Measurements from ENCODE around the gene RHOT2. TPM values are rescaled to one million over a fixed set of nuclear protein-coding genes. Genes with fewer than 3 reads are reported as not detected.
"Not testable (repeated sequence)": the region's sequence is repeated elsewhere in the genome, so short reads cannot be mapped to it uniquely, and the experiment has no call there.

The RHOT2 gene
- total RNA-seq, 1 donor from 2014 or later, result 165 TPM

DNA sequence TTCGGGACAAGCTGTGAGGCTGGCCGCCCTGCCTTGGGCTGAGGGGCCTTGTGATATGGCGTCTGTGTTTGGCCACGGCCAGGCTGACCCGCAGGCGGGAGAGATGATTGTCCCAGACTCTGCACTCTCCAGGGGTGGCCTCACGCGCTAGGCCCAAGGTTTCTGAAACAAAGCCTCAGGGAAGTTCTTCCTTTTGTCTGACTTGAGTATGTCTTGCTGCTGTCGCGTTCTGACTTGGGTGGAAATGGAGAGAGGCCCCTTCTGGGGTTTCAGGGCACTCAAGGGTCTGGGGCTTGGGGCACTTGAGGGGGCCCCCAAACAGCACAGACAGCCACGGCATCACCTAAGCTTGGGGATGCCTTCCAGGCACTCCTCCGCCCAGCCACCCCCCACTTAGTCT is 43.2 kb downstream of the RHOT2 start:
- intact Hi-C loops (cut with micrococcal nuclease), result loop anchor here (1.0 to 5.0 kb wide), 3 partner anchors 74 to 392 kb away; no protein-coding TSS in a partner anchor
- H3K27ac Mint-ChIP-seq, result no peak overlapping the region

DNA sequence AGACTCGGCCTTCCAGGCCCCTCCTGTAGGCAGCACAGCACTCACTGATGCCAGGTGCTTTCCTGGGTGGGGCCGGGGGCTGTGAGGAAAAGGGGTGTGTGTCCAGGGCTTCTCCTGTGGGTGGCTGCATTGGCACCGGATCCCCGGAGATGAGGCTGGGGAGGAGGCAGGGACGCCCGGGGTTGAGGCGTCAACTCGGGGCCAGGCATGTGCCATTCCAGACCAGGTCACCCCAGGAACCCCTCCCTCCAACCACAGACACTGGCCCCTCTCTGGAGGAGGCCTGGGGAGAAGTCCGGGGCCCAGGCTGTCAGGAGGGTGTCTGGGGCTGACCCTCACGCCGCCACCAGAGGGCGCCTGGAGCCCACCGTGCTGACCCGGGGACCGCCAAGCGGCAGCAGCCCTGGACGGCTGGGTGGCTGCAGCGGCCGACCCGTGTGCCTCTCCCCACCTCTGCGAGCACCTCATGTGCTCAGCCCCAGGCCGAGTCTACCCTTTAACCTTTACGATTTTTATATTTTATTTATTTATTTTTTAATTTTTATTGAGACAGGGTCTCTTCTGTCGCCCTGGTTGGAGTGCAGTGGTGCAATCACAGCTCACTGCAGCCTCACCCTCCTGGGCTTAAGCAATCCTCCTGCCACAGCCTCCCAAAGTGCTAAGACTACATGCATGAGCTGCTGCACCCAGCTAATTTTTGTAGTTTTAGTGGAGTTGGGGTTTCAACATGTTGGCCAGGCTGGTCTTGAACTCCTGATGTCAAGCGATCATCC is 43.8 kb downstream of the RHOT2 start:
- H3K9me3 Mint-ChIP-seq, result no peaks in the 10 kb centered on the region
- DNase-seq (ENCODE audit: low spot score), result peak; percentile 67
- no peak overlapping the region for H3K27ac Mint-ChIP-seq
- no peak overlapping the region for H3K4me3 Mint-ChIP-seq
- no peaks in the 10 kb centered on the region for H3K36me3 Mint-ChIP-seq (ENCODE audit: low read depth)
- no peaks in the 10 kb centered on the region for H3K4me1 Mint-ChIP-seq (ENCODE audit: low read depth)
- peaks cover 35% of the 10 kb centered on the region for H3K27me3 Mint-ChIP-seq (ENCODE audit: insufficient read depth)
- intact Hi-C loops (cut with micrococcal nuclease), result loop anchor here (1.0 to 5.0 kb wide), 3 partner anchors 74 to 391 kb away; no protein-coding TSS in a partner anchor

More for the DNA sequence above, 43.2 kb downstream of the RHOT2 start:
- DNase-seq (ENCODE audit: low spot score), result no peak
- Mint-ChIP-seq H3K27me3 (ENCODE audit: insufficient read depth) (peaks cover 41% of the 10 kb centered on the region), H3K4me3 (no peak overlapping the region), H3K36me3 (ENCODE audit: low read depth) (no peaks in the 10 kb centered on the region), H3K4me1 (ENCODE audit: low read depth) (no peaks in the 10 kb centered on the region), H3K9me3 (no peaks in the 10 kb centered on the region)

DNA sequence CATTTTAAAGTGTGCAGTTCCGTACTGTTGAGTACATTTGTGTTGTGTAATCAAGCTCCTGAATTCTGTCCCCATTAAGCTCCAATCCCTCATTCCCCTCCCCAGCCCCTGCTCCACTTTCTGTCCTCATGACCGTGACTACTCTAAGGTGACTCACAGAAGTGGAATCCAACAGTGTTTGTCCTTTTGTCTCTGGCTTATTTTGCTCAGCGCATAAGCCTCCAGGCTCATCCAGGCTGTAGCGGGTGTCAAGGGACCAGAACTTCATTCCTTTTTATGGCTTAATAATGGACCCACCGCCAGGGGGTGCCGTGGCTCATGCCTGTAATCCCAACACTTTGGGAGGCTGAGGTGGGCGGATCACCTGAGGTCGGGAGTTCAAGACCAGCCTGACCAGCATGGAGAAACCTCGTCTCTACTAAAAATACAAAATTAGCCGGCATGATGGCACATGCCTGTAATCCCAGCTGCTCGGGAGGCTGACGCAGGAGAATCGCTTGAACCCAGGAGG is 44.9 kb downstream of the RHOT2 start:
- peak overlapping the region; percentile 0 for H3K27ac Mint-ChIP-seq
- intact Hi-C loops (cut with micrococcal nuclease), result loop anchor here (5.0 kb wide), 1 partner anchor 95 kb away; no protein-coding TSS in a partner anchor
- not testable (repeated sequence) for DNase-seq (ENCODE audit: low spot score); H3K36me3 Mint-ChIP-seq (ENCODE audit: low read depth); H3K4me1 Mint-ChIP-seq (ENCODE audit: low read depth); H3K9me3 Mint-ChIP-seq; H3K4me3 Mint-ChIP-seq
- peaks cover 27% of the 10 kb centered on the region for H3K27me3 Mint-ChIP-seq (ENCODE audit: insufficient read depth)

DNA sequence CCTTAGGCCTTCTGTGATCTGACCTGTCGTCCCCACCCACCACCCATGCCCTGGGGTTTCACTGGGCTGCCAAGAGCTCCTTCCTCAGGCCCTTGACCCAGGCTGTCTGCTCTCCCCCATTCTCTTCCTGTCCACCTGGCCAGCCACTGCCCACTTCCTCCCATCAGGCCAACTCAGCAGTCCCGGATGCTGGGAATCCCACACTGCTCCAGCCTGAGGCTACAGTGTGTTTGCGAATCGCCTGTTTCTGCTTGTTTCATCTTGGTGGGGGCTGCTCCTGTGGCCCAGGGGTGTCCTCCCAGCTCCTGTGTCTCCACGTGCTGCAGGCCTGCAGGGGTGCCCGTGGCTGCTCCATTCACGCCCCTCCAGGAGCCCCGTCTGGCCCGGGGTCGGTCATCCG is 46.1 kb downstream of the RHOT2 start:
- intact Hi-C loops (cut with micrococcal nuclease), result loop anchor here (1.0 to 5.0 kb wide), 3 partner anchors 23 to 93 kb away; partner anchors contain the start of genes CHTF18, RPUSD1 and WDR24
- DNase-seq (ENCODE audit: low spot score), result no peak
- Mint-ChIP-seq H3K9me3 (no peaks in the 10 kb centered on the region), H3K4me1 (ENCODE audit: low read depth) (no peaks in the 10 kb centered on the region), H3K36me3 (ENCODE audit: low read depth) (no peaks in the 10 kb centered on the region), H3K27ac (no peak overlapping the region), H3K27me3 (ENCODE audit: insufficient read depth) (peaks cover 20% of the 10 kb centered on the region), H3K4me3 (no peak overlapping the region)

DNA sequence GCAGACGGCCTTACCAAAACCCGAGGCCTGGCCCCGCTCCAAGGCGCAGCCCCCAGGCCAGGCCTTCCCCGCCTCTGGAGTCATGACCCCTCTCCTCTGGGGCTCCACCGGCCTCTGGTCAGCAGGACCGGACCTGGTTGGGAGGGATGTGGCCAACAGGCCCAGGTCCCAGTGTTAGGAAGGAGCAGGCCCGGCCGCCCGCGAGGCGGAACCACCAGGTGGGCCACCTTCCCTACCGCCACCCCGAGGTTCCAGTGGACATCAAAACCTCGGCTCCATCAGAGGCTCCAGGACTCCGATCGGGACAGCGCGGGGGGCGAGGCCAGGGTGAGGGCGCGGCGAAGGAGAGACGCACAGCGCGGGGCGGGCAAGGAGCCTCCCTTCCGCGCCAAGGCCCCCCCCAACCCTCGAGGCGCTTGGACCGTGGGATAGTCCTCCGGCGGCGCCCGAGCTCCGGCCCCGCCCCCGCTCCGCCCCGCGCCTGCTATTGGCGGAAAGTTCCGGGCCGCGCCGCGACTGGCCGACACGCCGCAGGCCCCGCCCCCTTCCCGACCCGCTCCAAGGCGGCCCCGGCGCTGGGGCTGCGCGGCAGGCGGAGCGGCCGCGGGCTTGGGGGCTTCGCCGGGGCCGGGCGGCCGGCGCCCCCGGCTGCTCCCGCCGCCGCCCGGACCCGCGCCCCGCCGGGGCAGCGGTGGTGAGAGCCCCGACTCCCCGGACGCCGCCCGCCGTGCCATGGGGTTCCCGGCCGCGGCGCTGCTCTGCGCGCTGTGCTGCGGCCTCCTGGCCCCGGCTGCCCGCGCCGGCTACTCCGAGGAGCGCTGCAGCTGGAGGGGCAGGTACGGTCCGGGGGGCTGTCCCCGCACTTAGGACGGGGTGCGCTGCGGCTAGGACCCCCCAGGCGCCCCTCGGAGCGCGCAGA is 46.9 kb downstream of the RHOT2 start, which contains the start of gene METRN:
Gene METRN, plus strand, starts transcription at position 561 of the 919 bp plus-strand sequence. Its CDS starts 172 bp downstream, at position 733.
- Mint-ChIP-seq H3K36me3 (ENCODE audit: low read depth) (no peaks in the 10 kb centered on the region), H3K27ac (no peak within 1 kb of the TSS), H3K4me1 (ENCODE audit: low read depth) (no peaks in the 10 kb centered on the region), H3K4me3 (peak within 1 kb of the TSS; percentile 60), H3K27me3 (ENCODE audit: insufficient read depth) (peaks cover 19% of the 10 kb centered on the region), H3K9me3 (no peaks in the 10 kb centered on the region)
- intact Hi-C loops (cut with micrococcal nuclease), result loop anchor here (1.0 to 5.0 kb wide), 4 partner anchors 24 to 92 kb away; partner anchors contain the start of genes CHTF18, RPUSD1, STUB1 and WDR24
- DNase-seq (ENCODE audit: low spot score), result peak; percentile 88

DNA sequence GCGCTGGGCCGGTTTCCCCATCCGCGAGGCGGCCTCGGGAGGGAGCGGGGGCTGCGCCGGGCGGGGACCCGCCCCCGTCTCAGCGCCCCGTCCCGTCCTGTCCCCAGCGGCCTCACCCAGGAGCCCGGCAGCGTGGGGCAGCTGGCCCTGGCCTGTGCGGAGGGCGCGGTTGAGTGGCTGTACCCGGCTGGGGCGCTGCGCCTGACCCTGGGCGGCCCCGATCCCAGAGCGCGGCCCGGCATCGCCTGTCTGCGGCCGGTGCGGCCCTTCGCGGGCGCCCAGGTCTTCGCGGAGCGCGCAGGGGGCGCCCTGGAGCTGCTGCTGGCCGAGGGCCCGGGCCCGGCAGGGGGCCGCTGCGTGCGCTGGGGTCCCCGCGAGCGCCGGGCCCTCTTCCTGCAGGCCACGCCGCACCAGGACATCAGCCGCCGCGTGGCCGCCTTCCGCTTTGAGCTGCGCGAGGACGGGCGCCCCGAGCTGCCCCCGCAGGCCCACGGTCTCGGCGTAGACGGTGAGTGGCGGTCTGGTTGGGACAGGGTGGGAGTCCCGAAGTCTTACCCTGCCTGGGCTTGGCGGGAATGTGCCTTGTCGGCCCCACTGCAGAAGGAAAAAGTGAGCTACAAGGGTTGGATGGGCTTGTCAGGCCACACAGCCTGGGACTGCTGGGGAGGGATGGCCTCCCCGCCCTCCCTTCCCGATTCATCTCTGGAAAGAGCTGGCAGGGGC is 47.7 kb downstream of the RHOT2 start:
- intact Hi-C loops (cut with micrococcal nuclease), result loop anchor here (1.0 to 2.0 kb wide), 2 partner anchors 25 to 35 kb away; partner anchors contain the start of genes STUB1 and WDR24
- Mint-ChIP-seq H3K36me3 (ENCODE audit: low read depth) (no peaks in the 10 kb centered on the region), H3K9me3 (no peaks in the 10 kb centered on the region), H3K4me1 (ENCODE audit: low read depth) (no peaks in the 10 kb centered on the region), H3K27me3 (ENCODE audit: insufficient read depth) (peaks cover 19% of the 10 kb centered on the region), H3K4me3 (peak overlapping the region; percentile 60), H3K27ac (no peak overlapping the region)
- DNase-seq (ENCODE audit: low spot score), result no peak

DNA sequence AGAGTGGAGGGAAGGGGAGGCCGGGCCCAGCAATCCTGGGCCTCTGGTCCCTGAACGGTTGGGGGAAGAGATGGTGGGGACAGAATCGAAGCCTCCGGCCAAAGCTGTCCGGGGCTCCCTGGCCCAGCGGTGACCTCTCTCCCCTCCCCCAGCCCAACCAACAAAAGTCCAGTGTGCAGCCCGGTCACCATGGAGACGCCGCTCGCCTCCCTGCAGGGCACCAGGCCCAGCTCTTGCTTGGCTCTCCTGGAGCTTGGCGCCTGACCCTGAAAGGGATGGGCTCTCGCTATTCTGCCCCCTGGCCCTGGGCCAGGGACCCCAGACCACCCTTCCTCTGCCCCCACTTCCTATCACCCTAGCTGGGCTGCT is 48.3 kb downstream of the RHOT2 start:
- no peak for DNase-seq (ENCODE audit: low spot score)
- H3K4me3 Mint-ChIP-seq, result peak overlapping the region; percentile 60
- H3K36me3 Mint-ChIP-seq (ENCODE audit: low read depth), result no peaks in the 10 kb centered on the region
- no peaks in the 10 kb centered on the region for H3K9me3 Mint-ChIP-seq
- peak overlapping the region; percentile 61 for H3K27ac Mint-ChIP-seq
- intact Hi-C loops (cut with micrococcal nuclease), result no loop called here
- H3K27me3 Mint-ChIP-seq (ENCODE audit: insufficient read depth), result peaks cover 19% of the 10 kb centered on the region
- H3K4me1 Mint-ChIP-seq (ENCODE audit: low read depth), result no peaks in the 10 kb centered on the region

DNA sequence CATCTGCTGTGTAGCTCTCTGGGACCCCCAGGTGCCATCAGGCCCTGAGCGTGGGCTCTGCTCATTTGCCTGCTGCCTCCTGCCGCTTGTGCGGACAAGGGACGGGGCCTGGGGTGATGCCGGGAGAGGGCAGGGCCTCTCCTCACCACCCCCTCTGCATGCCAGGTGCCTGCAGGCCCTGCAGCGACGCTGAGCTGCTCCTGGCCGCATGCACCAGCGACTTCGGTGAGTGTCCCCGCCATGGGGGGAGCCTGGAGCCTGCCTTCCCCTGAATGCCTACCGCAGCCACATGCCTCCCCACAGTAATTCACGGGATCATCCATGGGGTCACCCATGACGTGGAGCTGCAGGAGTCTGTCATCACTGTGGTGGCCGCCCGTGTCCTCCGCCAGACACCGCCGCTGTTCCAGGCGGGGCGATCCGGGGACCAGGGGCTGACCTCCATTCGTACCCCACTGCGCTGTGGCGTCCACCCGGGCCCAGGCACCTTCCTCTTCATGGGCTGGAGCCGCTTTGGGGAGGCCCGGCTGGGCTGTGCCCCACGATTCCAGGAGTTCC is 48.9 kb downstream of the RHOT2 start:
- Mint-ChIP-seq H3K9me3 (no peaks in the 10 kb centered on the region), H3K4me3 (no peak overlapping the region), H3K36me3 (ENCODE audit: low read depth) (no peaks in the 10 kb centered on the region), H3K4me1 (ENCODE audit: low read depth) (no peaks in the 10 kb centered on the region), H3K27ac (no peak overlapping the region), H3K27me3 (ENCODE audit: insufficient read depth) (peaks cover 19% of the 10 kb centered on the region)
- DNase-seq (ENCODE audit: low spot score), result no peak
- intact Hi-C loops (cut with micrococcal nuclease), result no loop called here

DNA sequence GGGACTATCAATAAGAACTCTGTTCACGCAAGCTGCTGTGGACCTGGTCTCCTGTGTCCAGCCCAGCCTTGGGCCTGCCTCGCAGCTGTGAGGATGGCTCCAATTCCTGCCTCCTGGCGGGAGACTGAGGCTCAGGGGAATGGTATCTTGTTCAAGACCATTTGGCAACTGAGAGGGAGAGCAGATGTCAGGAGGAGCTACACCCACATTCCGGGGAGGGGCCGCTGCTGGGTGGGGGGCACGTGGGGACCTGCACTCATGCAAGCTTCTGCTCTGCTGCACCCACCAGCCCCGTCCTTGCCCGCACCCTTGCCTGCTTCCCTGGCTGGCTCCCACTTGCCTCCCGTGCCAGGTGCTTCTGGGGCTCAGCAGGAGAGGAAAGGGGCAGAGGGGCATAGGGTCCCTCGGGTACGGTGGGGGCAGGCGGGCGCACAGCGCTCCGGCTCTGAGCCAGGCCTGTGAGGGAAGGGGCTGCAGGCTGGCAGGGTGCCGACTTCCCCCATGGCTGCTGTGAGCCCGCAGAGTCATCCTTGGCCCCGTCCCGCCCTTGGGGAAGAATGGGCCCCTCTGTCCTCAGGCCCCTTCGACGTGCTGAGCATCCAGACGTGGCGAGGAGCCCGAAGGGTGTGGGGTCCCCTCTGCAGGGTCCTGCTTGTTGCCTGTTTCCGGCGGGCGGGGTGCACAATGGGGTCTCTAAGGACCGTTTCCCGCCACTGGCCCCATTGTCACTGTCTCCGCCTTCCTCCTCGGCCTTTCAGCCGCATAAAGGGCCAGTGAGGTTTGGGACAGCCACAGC is 49.7 kb downstream of the RHOT2 start:
- Mint-ChIP-seq H3K9me3 (no peaks in the 10 kb centered on the region), H3K27ac (no peak overlapping the region), H3K27me3 (ENCODE audit: insufficient read depth) (peaks cover 19% of the 10 kb centered on the region), H3K4me3 (no peak overlapping the region), H3K4me1 (ENCODE audit: low read depth) (no peaks in the 10 kb centered on the region), H3K36me3 (ENCODE audit: low read depth) (no peaks in the 10 kb centered on the region)
- no peak for DNase-seq (ENCODE audit: low spot score)
- intact Hi-C loops (cut with micrococcal nuclease), result no loop called here

DNA sequence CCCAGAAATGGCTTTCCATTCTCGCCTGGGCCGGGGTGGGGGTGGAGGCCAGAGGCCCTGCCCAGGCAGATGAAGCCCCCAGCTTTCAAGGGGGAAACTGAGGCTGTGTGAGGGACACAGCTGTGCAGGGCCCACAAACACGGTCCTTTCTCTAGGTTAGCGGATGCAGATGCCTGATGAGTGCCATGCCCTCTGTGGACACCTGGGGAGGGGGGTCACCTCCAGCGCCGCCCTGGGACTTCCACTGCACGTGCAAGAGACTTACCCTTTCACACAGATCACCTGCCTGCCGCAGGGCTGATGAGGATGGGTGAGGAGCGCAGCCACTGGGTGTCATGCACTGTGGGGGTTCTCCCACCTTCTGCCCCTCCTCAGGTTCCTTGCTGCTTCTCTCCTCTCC is 50.5 kb downstream of the RHOT2 start:
- intact Hi-C loops (cut with micrococcal nuclease), result no loop called here
- Mint-ChIP-seq H3K4me1 (ENCODE audit: low read depth) (no peaks in the 10 kb centered on the region), H3K9me3 (no peaks in the 10 kb centered on the region), H3K4me3 (no peak overlapping the region), H3K27me3 (ENCODE audit: insufficient read depth) (peaks cover 16% of the 10 kb centered on the region), H3K36me3 (ENCODE audit: low read depth) (no peaks in the 10 kb centered on the region), H3K27ac (no peak overlapping the region)
- no peak for DNase-seq (ENCODE audit: low spot score)

DNA sequence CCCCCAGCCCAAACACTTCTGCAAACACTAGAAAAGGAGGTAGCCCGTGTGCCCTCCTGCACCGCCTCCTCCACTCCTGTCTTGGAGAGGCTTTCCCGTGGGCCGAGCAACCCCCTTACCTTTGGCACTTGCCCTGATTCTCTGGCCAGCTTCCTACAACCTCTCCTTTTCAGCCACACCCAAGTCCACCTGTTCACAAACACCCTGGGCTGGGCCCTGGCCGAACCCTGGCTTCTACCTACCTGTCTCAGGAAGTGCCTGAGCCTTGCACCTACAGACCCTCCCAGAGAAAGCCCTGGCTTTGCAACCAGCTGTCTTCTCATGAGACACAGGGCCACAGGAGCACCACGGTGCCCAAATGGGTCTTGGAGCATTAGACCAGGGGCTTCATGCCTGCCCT is 51.0 kb downstream of the RHOT2 start:
- Mint-ChIP-seq H3K27me3 (ENCODE audit: insufficient read depth) (peaks cover 13% of the 10 kb centered on the region), H3K9me3 (no peaks in the 10 kb centered on the region), H3K4me1 (ENCODE audit: low read depth) (no peaks in the 10 kb centered on the region), H3K27ac (no peak overlapping the region), H3K4me3 (peak overlapping the region; percentile 66), H3K36me3 (ENCODE audit: low read depth) (no peaks in the 10 kb centered on the region)
- intact Hi-C loops (cut with micrococcal nuclease), result no loop called here
- no peak for DNase-seq (ENCODE audit: low spot score)
